COLO829 (cell line): ENCODE results near the gene TBC1D13.
"Not testable (repeated sequence)": the region's sequence is repeated elsewhere in the genome, so short reads cannot be mapped to it uniquely, and the experiment has no call there.

Experiments used
- DNase-seq: peaks from one replicate; pipeline ENCODE4 v3.0.0; 2012; ENCODE audit warnings: low spot score

Gene TBC1D13

GRCh38 chr9:128786681-128787601, at the start of gene TBC1D13:
Gene TBC1D13, plus strand, starts transcription at chr9:128787253. Its CDS starts 101 bp downstream, at chr9:128787354.
- DNase-seq = peak; percentile 97

- no peak for DNase-seq
Observed at GRCh38 chr9:128742401-128742800, 44.7 kb upstream of the TBC1D13 start.

- no peak for DNase-seq
Observed at GRCh38 chr9:128743421-128743820, 43.6 kb upstream of the TBC1D13 start.

- DNase-seq = no peak
Observed at GRCh38 chr9:128747241-128747640, 39.8 kb upstream of the TBC1D13 start.

GRCh38 chr9:128750926-128751595, 36.0 kb upstream of the TBC1D13 start:
- DNase-seq = no peak

GRCh38 chr9:128753627-128754026, 33.4 kb upstream of the TBC1D13 start:
- DNase-seq = no peak

GRCh38 chr9:128757602-128758001, 29.5 kb upstream of the TBC1D13 start:
- DNase-seq = no peak

- DNase-seq = no peak
Observed at GRCh38 chr9:128762671-128763449, 24.2 kb upstream of the TBC1D13 start.

- DNase-seq = no peak
Observed at GRCh38 chr9:128764361-128764760, 22.7 kb upstream of the TBC1D13 start.

- DNase-seq = no peak
Observed at GRCh38 chr9:128765499-128765898, 21.6 kb upstream of the TBC1D13 start.

GRCh38 chr9:128768606-128769005, 18.4 kb upstream of the TBC1D13 start:
- no peak for DNase-seq

GRCh38 chr9:128770286-128771030, 16.6 kb upstream of the TBC1D13 start:
- DNase-seq = no peak

GRCh38 chr9:128771094-128771721, 15.8 kb upstream of the TBC1D13 start:
- DNase-seq = no peak

GRCh38 chr9:128771745-128772519, 15.1 kb upstream of the TBC1D13 start, which contains the start of gene ZER1:
Gene ZER1, minus strand, starts transcription at chr9:128771927. Its CDS starts 16,362 bp downstream, at chr9:128755565.
- peak; percentile 98 for DNase-seq

- no peak for DNase-seq
Observed at GRCh38 chr9:128773049-128773448, 14.0 kb upstream of the TBC1D13 start.

- no peak for DNase-seq
Observed at GRCh38 chr9:128774804-128775203, 12.2 kb upstream of the TBC1D13 start.

GRCh38 chr9:128780093-128780492, 7.0 kb upstream of the TBC1D13 start:
- not testable (repeated sequence) for DNase-seq

- DNase-seq = no peak
Observed at GRCh38 chr9:128781187-128782070, 5.6 kb upstream of the TBC1D13 start.

- DNase-seq = no peak
Observed at GRCh38 chr9:128782669-128783068, 4.4 kb upstream of the TBC1D13 start.
